GM19025 (cell line): ENCODE results near the gene CPOX.
"Not testable (repeated sequence)": the region's sequence is repeated elsewhere in the genome, so short reads cannot be mapped to it uniquely, and the experiment has no call there.

Experiments used
- ATAC-seq: cut with Tn5 transposase; IDR thresholded peaks from one replicate; pipeline ENCODE4 v1.9.1; 2021; ENCODE audit warnings: mild to moderate bottlenecking, low read depth, moderate library complexity; ENCODE audit not compliant: unreplicated experiment

The CPOX gene

DNA sequence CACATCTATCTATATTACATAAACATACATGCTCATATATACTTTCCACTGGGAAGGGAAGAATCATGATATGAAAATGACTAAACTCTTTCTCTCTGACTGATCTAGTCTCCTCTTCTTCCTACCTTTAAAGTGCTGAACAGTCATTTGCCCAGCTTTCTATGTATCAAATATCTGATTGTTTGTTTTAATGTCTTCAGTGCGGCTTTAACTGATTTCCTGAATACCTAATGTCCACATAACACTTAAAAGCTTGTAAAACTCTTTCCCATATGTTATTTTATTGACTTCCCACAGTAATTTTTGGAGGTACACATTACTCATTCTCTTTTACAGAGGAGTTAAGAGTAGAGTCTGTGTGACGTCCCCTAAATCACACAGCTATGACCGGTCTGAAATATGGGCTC lies 28.2 kb downstream of the CPOX start:
- ATAC-seq = no peak

DNA sequence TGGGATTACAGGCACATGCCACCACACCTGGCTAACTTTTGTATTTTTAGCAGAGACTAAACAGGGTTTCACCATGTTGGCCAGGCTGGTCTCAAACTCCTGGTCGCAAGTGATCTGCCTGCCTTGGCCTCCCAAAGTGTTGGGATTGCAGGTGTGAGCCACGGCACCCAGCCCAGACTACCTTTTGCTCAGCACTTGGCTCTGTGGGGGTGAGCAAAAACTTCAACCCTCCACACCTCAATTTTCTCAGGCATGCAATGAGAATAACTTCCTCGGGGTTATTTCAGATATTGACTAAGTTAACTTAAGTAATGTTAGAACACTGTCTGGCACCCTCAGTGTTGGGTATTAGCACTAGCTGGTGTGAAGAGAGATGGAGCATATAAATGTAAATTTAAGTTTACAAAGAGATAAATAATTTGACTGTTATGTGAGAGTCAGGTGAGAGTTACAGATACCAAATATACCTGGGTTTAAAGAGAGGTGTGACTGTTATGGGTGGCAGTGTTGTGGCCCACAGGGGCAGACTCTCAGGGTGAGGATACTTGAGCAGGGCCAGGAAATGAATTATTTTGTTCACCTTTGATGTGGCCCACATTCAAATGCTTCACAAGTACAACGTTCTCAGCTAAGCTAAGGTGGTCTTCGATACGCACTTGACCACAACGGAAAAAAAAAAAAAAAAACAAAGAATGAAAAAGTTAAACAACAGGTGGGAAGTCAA lies 29.0 kb downstream of the CPOX start:
- ATAC-seq = no peak

DNA sequence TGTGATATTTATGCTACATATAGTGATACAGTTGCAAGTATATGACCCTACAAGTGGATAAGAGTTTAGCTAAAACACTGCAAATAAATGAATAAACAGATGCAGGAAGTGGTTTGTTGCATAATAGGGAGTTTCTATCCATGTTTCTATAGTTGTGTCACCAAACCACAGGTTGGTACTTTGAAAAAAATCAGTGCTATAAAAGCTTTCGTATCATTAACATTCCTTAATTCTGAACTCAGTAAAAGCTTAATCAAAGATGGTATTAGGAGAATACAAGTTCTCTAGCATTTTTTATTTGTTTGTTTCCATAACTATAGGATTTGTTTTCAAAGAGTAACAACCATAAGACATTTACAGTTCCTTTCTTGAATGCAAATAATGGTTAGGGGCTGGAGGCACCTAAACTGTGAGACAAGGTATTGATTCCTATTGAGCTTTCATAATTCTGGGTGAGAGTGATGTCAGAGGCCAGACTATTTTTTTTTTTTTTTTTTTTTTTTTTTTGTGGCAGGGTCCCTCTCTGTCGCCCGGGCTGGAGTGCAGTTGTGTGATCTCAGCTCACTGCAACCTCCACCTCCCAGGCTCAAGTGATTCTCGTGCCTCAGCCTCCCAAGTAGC lies 29.6 kb downstream of the CPOX start:
- peak; percentile 50 for ATAC-seq

DNA sequence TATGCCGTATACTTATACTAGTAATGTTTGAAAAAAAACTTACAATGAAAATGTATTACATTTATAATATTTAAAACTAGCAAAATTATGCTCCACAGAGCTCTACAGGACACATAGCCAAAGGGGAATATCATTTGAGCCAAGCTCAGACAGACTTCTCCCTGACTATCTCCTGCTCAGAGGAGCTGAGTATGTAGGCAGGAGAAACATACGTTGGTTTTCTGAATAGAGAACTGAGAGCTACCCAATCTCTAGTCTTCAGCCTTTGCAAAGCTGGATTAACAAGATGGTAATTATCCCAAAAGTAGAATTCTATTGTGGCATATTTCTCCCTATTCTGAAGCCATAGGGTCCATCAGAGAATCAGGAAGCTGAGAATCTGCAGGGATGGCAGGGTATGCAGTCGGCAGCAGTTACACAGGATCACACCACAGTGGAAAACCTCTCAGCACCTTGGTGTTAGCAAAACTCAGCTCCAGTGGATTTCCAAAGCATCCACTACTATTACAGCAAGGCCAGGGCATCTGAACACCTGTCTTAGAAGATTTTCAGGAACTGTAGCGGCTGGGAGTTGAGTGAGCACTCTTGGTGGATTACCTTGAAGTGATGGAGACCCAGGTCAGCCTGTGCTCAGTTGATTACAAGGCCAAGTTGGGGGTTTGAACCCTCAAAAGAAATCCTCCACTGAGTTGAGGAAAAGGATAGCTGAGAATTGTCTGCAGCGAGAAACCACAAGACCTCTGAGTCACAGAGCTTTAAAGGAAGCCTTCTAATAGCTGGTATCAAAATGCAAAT lies 31.5 kb downstream of the CPOX start:
- no peak for ATAC-seq

DNA sequence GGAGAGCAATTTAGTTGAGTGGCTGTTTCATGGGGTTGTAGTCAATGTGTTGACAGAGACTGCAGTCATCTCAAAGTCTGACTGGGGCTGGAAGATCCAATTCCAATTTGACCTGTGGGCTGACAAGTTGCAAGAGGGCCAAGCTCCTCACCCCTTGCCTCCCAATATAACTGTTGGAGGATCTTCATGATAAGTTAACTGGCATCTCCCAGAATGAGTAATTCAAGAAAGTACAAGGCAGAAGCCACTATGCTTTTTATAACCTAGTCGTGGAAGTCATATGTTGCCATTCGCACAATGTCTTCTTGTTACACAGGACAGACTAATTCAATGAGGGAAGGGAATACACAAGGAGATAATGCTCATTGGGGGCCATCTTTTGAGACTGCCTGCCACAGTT lies 32.5 kb downstream of the CPOX start:
- ATAC-seq = no peak

DNA sequence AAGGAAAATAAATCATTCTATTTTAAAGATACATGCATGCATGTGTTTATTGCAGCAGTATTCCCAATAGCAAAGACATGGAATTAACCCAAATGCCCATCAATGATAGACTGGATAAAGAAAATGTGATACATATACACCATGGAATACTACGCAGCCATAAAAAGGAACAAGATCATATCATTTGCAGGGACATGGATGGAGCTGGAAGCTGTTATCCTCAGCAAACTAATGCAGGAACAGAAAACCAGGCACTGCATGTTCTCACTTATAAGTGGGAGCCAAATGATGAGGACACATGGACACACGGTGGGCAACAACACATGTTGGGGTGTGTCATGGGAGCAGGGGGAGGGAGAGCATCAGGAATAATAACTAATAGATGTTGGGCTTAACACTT lies 33.6 kb downstream of the CPOX start:
- ATAC-seq = not testable (repeated sequence)

DNA sequence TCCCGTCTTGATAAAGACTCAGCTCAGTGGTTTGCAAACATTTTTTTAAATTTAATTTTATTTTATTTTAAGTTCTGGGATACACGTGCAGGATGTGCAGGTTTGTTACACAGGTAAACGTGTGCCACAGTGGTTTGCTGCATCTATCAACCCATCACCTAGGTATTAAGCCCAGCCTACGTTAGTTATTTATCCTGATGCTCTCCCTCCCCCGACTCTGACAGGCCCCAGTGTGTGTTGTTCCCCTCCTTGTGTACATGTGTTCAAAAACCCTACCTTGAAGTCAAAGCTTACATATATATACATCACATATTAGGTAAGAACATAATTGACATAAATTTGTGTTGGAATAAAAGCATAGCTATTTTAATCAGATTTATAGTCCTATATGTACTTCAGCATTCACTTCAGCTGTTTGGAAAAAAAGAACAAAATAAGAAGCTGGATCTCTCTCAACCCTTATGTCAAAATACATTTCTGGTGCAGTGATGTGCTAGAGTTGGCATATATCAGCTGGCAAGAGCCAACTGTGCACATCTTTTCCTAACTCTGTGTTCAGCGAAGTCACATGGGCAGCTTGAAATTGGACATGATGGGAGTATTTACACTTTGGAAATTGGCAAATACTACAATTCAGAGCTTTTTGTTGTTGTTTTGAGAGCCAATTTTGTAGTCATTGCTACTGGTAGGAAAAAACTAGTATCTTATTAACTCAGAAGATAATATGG lies 35.1 kb downstream of the CPOX start:
- no peak for ATAC-seq

DNA sequence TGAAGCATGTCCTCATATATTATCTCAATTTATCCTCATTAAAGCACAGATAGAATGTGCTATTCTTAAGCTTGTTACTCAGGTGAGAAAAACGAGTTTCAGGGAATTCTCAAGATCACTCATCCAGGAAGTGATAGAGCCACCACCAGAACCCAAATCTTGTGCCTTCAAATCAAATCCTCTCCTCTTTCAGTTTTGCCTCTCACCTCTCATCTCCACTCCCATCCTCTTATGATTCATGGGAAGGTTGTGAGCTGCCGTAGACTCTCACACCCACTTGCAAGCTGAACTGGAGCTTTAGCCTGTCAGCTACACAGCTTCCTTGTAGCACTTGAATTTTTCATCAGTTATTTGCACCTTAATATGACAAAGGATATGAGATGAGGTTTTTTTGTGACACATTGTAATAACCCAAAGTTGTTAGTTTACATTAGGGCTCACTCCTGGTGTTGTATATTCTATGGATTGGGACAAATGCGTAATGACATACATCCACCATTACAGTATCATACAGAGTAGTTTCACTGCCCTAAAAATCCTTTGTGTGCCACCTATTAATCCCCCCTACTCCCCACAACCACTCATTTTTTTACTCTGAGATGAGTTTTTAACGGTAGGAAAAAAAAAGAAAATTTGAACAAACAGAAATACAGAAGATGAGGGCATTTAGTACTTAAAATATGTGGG lies 35.9 kb downstream of the CPOX start:
- peak; percentile 12 for ATAC-seq

DNA sequence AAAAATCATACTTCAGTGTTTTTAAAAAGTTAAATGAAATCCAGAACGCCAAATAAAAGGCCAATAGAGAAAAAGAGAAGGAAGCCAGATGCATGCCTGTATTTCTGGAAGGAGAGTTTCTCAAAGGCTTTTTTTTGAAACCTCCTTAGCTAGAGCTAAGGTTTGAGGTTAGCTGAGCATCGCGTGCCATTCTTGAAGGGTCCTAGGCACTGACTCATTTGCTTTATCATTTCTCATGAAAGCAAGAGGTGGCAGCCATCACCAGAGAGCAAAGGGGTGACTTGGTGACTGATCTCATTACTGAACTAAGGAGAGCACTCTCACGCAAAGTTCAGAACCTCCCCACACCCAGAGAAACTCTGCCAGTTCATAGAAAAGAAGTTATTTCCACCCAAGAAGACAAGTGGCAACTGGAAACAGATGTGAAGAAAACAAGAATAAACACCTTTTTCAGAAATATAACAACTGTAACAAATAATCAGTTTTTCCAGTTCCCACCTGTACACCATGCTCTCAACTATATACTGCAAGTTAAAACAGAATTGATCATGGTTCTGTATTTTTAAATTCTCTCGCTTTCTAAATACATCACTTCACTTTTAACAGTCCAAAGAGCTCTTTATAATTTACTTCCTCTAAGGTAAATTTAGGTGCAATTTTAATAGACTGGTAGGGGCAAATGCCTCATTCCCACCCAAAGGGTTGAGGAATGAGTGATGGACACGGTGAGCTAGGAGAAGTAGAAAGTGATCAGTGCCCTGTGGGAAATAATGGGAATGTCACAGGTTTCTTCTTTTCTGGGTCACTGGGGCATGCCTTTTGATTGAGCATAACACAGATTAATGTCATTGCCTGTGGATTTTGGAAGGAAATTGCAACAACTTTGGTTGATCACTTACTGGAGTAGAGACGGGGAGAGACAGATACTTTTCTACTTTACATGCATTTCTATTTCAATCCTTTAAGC lies 37.0 kb downstream of the CPOX start:
- peak; percentile 66 for ATAC-seq

DNA sequence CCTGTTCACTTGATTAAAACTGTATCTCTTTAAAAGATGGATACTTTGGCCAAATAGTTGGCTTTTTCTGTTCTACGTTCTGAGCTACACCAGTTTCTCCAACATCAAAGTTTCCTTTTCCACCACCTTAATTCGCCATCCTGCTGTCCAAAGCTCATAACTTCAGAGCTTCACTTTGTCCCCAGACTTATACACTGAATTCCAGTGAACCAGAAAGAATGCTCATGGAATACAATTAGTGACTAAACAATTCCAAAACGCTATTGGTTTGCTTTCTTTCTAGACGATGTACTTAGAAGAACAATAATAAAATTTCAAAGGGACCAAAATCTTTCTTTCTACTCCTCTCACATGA lies 38.4 kb downstream of the CPOX start:
- ATAC-seq = no peak

DNA sequence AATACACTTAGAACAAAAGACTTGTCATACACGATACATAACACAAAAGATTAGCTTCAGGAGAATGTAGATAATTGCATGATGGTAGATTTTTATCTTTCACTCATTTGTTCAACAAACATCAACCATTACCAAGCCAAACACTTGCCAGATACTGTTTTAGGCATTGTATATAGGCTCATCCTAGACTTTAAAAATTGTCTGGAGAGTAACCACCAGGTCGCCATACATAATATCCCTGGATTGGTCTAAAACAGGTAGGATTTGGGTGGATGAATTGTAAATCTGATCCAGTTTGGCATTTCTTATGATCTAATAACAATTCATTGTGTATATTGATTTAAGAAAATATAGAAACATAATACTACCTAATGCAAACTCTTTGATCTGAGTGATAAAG lies 38.8 kb downstream of the CPOX start:
- no peak for ATAC-seq

DNA sequence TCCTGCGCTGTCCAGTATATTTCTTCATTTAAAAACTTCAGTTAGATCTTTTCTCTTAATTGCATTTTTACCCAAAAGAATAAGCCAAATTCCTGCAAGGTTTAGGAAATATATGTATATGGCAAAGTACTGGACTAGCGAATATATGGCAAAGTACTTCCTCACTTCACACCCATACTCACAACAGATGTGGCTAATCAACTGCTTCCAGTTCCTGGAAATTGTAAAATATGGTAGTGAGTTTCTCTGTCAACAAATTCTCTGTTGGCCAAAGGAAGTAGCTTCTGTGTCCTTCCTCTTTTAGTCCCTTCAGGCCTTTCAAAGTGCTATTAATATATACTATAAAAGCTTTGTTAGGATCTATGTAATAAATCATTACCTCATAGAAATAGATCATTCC lies 39.7 kb downstream of the CPOX start:
- no peak for ATAC-seq

DNA sequence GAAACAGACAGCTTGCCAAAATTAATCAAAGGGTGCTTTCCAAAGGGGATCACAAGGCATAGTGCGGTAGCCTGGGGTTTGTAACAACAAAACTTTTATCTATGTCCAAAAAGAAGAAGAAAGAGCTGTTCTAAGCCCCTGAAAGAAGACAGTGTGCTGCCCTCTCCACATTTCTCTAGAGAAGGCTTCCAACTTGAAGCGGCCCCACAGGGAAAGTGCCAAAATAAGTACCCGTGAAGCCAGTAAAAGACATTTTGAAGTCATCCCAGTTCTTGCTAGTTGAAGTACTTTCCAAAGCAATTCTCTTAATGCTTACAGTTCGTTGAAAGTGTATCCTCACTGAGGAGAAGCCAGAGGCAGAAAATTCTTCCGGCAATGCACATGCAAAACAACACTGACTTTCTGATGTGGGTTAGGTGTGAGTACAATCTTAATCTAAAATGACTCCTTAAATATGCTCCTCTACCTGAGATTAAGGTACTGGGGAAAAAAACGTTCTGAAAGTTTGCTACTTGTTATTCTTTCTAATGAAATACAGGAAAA lies 40.3 kb downstream of the CPOX start:
- ATAC-seq = no peak

DNA sequence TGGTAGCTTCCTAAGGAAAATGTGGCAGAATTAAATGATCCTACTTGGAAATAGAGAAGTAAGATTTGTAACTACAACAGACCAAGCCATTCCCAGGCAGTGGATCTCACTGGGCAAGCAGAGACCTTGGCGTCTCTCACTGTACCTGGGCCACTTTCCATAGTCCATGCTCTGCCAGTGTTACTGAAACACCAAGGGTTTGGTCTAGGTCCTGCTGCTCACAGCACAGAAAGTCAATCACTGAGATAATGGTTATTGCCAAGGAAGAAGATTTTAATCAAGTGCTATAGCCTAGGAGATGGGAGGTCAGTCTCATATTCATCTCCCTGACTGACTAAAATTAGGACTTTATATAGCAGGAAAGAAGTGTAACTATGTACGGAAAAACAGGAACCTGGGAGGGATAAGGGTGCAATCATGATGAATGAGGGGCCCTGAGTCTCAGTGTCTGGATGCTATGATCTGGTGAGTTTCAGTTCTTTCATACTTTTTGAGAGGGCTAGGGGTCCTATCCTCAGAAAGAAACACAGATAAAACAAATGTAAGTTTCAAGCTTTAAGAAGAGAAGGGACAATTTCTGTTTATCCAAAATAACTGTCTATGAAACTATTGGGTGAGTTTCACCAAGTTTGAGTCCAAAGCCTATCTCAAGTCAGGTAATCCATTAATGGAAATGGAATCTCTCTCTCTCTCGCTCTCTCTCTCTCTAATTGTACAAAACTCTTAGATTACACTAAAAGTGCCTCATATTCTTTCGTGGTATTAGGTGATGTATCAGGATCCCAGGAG lies 41.0 kb downstream of the CPOX start:
- no peak for ATAC-seq

DNA sequence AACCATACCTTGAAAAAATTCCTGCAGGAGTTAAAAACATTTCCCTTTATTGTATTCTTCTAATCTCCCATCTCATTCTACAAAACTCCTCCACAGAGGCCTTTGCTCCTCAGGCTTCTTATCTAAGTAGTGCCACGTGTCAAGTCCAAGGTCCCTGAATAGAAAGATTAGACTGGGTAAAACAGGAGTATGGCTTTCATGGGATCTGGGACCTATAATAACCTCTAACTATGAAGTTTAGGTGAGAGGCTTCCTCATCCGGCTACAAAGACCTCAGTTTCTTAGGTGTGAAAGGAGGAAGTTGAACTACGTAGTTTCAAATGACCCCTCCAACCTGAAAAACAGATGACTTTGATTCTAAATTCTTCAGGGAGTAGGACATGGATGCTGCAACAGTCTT lies 41.7 kb downstream of the CPOX start:
- no peak for ATAC-seq

DNA sequence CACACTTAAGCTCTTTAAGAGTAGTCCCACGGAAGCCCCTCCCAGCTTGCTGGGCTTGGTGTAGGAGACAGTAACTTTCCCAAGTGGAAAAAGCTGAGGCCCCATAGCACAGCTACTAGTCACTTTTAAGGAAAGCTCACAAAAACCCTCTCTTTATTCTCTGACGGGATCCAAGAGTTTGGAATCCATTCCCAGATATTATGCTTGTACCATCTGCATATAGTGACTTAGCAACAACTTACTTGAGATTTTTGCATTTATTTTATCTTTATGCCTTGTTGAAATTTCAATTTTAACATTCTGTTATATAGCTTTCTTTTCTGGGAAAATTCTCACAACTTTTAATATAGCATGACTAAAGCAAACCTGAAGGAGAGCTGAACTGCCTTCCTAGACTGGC lies 42.2 kb downstream of the CPOX start:
- no peak for ATAC-seq

DNA sequence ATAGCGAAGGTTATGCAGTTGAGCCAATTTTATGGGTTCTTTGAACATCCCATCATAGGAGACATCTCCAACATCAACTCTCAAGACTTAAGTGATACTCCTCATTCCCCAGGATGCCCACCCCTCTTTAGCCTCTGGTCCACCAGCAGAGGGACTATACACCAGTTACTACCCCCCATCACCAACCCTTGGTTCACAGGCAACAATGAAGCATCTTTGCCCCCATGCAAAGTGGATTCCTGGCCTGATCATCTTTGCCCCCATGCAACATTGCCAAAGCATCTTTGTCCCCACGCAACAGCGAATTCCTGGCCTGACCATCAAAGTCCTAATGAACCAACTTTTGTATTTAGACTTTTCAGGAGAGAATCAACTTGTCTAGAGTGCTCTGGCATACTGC lies 42.6 kb downstream of the CPOX start:
- no peak for ATAC-seq

DNA sequence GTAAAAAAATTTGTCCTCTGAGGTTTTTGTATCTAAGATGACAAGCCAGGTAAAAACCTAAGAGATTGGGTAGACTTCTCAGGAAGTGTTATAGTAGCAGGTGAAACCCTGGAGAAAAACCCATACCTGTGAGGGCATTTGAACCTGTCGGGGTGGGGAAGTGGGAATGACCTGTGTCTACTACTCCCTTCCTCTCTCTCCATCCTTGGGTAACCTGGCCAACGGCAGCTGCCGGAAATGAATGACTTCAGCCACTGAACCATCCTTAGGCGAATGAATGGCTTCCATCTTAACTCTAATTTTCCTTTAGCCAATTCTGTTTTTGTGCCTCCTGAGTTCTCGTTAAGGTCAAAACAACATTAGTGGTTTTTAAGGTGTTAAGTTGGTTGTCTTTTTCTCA lies 44.9 kb downstream of the CPOX start:
- no peak for ATAC-seq
